WTC11 (cell line): ENCODE results near the gene CPVL. TPM values are rescaled to one million over a fixed set of nuclear protein-coding genes. Genes with fewer than 3 reads are reported as not detected.

ENCODE experiments used
- ATAC-seq: fragments of 200-7000 bp; cut with Tn5 transposase; 2 replicates; pipeline ENCODE4 v1.10.0; 2021; ENCODE audit warnings: mild to moderate bottlenecking, moderate library complexity
- CTCF ChIA-PET: fragments of 300-600 bp; sonication (Branson Sonifier 250); formaldehyde crosslinking; loops from one replicate; lab custom pipeline; 2021; ENCODE audit warnings: antibody characterized with exemption; lab: Charles Lee
- POLR2A ChIA-PET: fragments of 350-600 bp; sonication (Branson Sonifier 250); formaldehyde crosslinking; loops from one replicate; lab custom pipeline; 2021; ENCODE audit warnings: antibody characterized with exemption; lab: Charles Lee
- DNase-seq: peaks from one replicate; pipeline ENCODE4 v3.0.0; 2021; ENCODE audit warnings: low spot score
- H3K27ac Mint-ChIP-seq: 2 replicates; pipeline ENCODE4 v1.8.0; 2021; ENCODE audit warnings: mixed read lengths
- H3K27me3 Mint-ChIP-seq: 2 replicates; pipeline ENCODE4 v1.8.0; 2021; ENCODE audit warnings: low read depth, mild to moderate bottlenecking, moderate library complexity, mixed read lengths
- H3K36me3 Mint-ChIP-seq: 2 replicates; pipeline ENCODE4 v1.8.0; 2021; ENCODE audit warnings: mixed read lengths
- H3K4me1 Mint-ChIP-seq: 2 replicates; pipeline ENCODE4 v1.8.0; 2022; ENCODE audit warnings: mixed read lengths
- H3K4me3 Mint-ChIP-seq: 2 replicates; pipeline ENCODE4 v1.8.0; 2021; ENCODE audit warnings: mild to moderate bottlenecking, moderate library complexity, mixed read lengths
- H3K9me3 Mint-ChIP-seq: 2 replicates; pipeline ENCODE4 v1.8.0; 2021; ENCODE audit warnings: mixed read lengths
- CDX4 ChIP-seq: fragments of 250-450 bp; sonication (Bioruptor Pico); IDR thresholded peaks from 2 replicates; pipeline ENCODE4 v1.9.0; 2021; ENCODE audit warnings: moderate library complexity, mild to moderate bottlenecking, inconsistent platforms, borderline replicate concordance
- E2F1 ChIP-seq: sonication (generic); formaldehyde crosslinking; IDR thresholded peaks from 2 replicates; pipeline ENCODE4 v1.8.0; 2022; ENCODE audit warnings: mild to moderate bottlenecking, missing genetic modification reagents
- HMGA2 ChIP-seq: fragments of 250-450 bp; sonication (Bioruptor Pico); IDR thresholded peaks from 2 replicates; pipeline ENCODE4 v1.4.0; 2021; ENCODE audit warnings: mild to moderate bottlenecking, moderate library complexity
- JUN ChIP-seq: sonication (generic); formaldehyde crosslinking; IDR thresholded peaks from 2 replicates; pipeline ENCODE4 v1.8.0; 2023; ENCODE audit warnings: mild to moderate bottlenecking, missing genetic modification reagents
- OVOL2 ChIP-seq: fragments of 250-450 bp; sonication (Bioruptor Pico); IDR thresholded peaks from 2 replicates; pipeline ENCODE4 v1.9.0; 2021; ENCODE audit warnings: mild to moderate bottlenecking, borderline replicate concordance
- PRDM15 ChIP-seq: sonication (generic); formaldehyde crosslinking; IDR thresholded peaks from 2 replicates; pipeline ENCODE4 v1.8.0; 2022; ENCODE audit warnings: missing genetic modification reagents
- RORB ChIP-seq: fragments of 250-450 bp; sonication (Bioruptor Pico); IDR thresholded peaks from 2 replicates; pipeline ENCODE4 v1.9.0; 2021; ENCODE audit warnings: mild to moderate bottlenecking
- SMAD3 ChIP-seq: sonication (generic); formaldehyde crosslinking; IDR thresholded peaks from 2 replicates; pipeline ENCODE4 v1.8.0; 2022; ENCODE audit warnings: missing genetic modification reagents, mild to moderate bottlenecking, borderline replicate concordance
- ZNF263 ChIP-seq: sonication (generic); formaldehyde crosslinking; IDR thresholded peaks from 2 replicates; pipeline ENCODE4 v1.8.1; 2022; ENCODE audit warnings: low read depth, mild to moderate bottlenecking, moderate library complexity, missing genetic modification reagents
- ZNF396 ChIP-seq: fragments of 250-450 bp; sonication (Bioruptor Pico); IDR thresholded peaks from 2 replicates; pipeline ENCODE4 v1.8.0; 2021; ENCODE audit warnings: mild to moderate bottlenecking, moderate library complexity, borderline replicate concordance
- ZNF416 ChIP-seq: fragments of 250-450 bp; sonication (Bioruptor Pico); IDR thresholded peaks from 2 replicates; pipeline ENCODE4 v1.9.0; 2021; ENCODE audit warnings: mild to moderate bottlenecking, inconsistent platforms
- ZNF423 ChIP-seq: fragments of 250-450 bp; sonication (Bioruptor Pico); IDR thresholded peaks from 2 replicates; pipeline ENCODE4 v2.1.2; 2022; ENCODE audit warnings: mild to moderate bottlenecking, moderate library complexity
- total RNA-seq: library from RNA; stranded (reverse); gene quantifications from 3 replicates; pipeline ENCODE4 v1.2.3, GENCODE V29; 2021
- TF ChIP-seq, protein P1 (sequence below): sonication (generic); formaldehyde crosslinking; IDR thresholded peaks from 2 replicates; pipeline ENCODE4 v1.8.1; 2023; ENCODE audit warnings: mild to moderate bottlenecking, missing genetic modification reagents, moderate library complexity
- TF ChIP-seq, protein P2 (sequence below): sonication (generic); formaldehyde crosslinking; IDR thresholded peaks from 2 replicates; pipeline ENCODE4 v1.8.1; 2023; ENCODE audit warnings: mild to moderate bottlenecking, missing genetic modification reagents
- TF ChIP-seq, protein P3 (sequence below): sonication (generic); formaldehyde crosslinking; IDR thresholded peaks from 2 replicates; pipeline ENCODE4 v1.8.1; 2023; ENCODE audit warnings: mild to moderate bottlenecking, missing genetic modification reagents

The CPVL gene
- total RNA-seq, 1 experiment from 2014 or later, result 34.2 TPM

GRCh38 chr7:29033584-29033983, 112.8 kb downstream of the CPVL start:
- no peak overlapping the region for H3K4me3 Mint-ChIP-seq
- ATAC-seq, result no peak
- DNase-seq, result no peak
- POLR2A ChIA-PET, result no interaction called here
- H3K9me3 Mint-ChIP-seq, result peaks cover 4% of the 10 kb centered on the region
- H3K27ac Mint-ChIP-seq, result no peak overlapping the region
- CTCF ChIA-PET, result interaction anchor here (0.7 to 1.5 kb wide), 3 partner anchors 77 to 112 kb away, joined by 3 to 6 read pairs (median 3); no protein-coding TSS in a partner anchor
- no peaks in the 10 kb centered on the region for H3K27me3 Mint-ChIP-seq
- H3K36me3 Mint-ChIP-seq, result peaks cover 8% of the 10 kb centered on the region
- peaks cover 11% of the 10 kb centered on the region for H3K4me1 Mint-ChIP-seq
- TF ChIP-seq OVOL2 (no peak), PRDM15 (CRISPR knock-in tag) (no peak), RORB (CRISPR knock-in tag) (no peak)

DNA sequence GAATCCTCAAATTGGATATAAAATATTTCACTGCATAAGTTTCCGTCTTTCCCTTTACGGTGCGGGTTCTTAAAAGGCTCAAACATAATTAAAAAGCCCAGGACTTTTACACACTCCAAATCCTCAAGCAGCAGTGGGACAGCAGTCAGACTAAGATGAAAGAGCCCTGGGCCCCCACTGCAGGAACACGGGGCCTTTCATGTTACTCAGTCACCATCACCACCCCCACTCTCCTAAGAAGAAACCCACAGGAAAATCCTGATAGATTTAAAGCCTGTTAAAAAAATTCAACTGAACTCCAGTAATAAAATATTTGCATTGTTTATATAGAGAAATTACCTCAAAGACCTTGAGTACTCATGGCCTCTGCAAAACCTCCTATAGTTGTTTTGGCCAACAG, 114.2 kb downstream of the CPVL start:
- no peak for ATAC-seq
- Mint-ChIP-seq H3K4me3 (no peak overlapping the region), H3K4me1 (peaks cover 2% of the 10 kb centered on the region; the same call in 1 of the 2 replicates), H3K27me3 (no peaks in the 10 kb centered on the region), H3K36me3 (peaks cover 14% of the 10 kb centered on the region)
- ChIA-PET CTCF (no interaction called here), POLR2A (no interaction called here)
- TF ChIP-seq ZNF396 (no peak), ZNF416 (CRISPR knock-in tag) (no peak), SMAD3 (CRISPR knock-in tag) (no peak), CDX4 (no peak), ZNF423 (CRISPR knock-in tag) (no peak), JUN (CRISPR knock-in tag) (no peak), HMGA2 (CRISPR knock-in tag) (no peak), E2F1 (CRISPR knock-in tag) (no peak), ZNF263 (CRISPR knock-in tag) (no peak)
- TF ChIP-seq, protein P1, sequence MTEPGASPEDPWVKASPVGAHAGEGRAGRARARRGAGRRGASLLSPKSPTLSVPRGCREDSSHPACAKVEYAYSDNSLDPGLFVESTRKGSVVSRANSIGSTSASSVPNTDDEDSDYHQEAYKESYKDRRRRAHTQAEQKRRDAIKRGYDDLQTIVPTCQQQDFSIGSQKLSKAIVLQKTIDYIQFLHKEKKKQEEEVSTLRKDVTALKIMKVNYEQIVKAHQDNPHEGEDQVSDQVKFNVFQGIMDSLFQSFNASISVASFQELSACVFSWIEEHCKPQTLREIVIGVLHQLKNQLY (CRISPR knock-in tag), result no peak
- TF ChIP-seq, protein P2, sequence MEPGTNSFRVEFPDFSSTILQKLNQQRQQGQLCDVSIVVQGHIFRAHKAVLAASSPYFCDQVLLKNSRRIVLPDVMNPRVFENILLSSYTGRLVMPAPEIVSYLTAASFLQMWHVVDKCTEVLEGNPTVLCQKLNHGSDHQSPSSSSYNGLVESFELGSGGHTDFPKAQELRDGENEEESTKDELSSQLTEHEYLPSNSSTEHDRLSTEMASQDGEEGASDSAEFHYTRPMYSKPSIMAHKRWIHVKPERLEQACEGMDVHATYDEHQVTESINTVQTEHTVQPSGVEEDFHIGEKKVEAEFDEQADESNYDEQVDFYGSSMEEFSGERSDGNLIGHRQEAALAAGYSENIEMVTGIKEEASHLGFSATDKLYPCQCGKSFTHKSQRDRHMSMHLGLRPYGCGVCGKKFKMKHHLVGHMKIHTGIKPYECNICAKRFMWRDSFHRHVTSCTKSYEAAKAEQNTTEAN, result no peak
- TF ChIP-seq, protein P3, sequence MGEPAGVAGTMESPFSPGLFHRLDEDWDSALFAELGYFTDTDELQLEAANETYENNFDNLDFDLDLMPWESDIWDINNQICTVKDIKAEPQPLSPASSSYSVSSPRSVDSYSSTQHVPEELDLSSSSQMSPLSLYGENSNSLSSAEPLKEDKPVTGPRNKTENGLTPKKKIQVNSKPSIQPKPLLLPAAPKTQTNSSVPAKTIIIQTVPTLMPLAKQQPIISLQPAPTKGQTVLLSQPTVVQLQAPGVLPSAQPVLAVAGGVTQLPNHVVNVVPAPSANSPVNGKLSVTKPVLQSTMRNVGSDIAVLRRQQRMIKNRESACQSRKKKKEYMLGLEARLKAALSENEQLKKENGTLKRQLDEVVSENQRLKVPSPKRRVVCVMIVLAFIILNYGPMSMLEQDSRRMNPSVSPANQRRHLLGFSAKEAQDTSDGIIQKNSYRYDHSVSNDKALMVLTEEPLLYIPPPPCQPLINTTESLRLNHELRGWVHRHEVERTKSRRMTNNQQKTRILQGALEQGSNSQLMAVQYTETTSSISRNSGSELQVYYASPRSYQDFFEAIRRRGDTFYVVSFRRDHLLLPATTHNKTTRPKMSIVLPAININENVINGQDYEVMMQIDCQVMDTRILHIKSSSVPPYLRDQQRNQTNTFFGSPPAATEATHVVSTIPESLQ, result no peak
- TF ChIP-seq, all 79 proteins: peak for 0
- no peak overlapping the region for H3K27ac Mint-ChIP-seq
- peaks cover 17% of the 10 kb centered on the region for H3K9me3 Mint-ChIP-seq
- DNase-seq, result no peak
